Measurements from ENCODE around the gene GSE1.

DNA sequence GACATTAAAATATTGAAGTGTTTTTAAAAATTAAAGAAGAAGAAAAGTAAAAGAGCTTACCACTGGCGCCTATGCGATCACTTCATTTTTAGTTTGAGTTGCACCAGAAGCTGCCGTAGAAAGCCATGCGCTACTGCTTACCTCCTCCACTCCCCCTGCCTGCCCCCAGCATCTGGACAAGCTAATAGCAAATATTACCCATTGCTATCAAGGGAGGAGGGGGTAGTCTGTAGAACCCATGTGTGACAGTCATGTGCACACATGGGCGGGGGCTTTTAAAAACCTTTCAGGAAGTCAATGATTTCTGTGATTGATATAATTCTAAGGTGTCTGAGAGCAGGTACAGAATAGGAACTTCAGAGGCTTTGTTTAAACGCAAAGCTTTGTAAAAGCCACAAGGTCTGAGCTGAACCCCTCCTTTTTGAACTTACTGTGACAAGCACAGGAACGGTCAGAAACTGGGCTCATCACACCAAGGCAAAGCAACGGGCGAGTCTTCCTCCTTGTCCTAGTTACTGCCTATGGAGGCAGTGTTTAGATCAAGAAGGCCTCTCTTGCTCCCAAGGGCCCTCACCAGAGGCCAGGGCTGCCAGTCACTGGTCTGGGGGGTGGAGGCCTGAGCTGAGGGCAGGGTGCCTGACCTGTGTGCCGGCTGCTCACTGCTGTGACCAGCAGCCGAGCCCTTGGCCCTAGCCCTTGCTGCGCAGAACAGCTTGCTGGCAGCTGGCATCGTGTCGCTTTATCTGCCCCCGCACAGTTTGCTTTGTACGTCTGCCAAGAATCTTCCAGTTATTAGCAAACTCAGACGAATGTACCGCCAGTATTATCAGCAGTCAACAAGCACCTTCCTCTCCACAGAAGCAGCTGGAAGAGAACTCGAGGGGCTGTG is 60.7 kb downstream of the GSE1 start:
- no peak for TF ChIP-seq EZH2phosphoT487 (IDR thresholded peaks at IDR 0.05; ENCODE audit: low read depth, severe bottlenecking, unreplicated experiment)
- TF ChIP-seq, protein P1, sequence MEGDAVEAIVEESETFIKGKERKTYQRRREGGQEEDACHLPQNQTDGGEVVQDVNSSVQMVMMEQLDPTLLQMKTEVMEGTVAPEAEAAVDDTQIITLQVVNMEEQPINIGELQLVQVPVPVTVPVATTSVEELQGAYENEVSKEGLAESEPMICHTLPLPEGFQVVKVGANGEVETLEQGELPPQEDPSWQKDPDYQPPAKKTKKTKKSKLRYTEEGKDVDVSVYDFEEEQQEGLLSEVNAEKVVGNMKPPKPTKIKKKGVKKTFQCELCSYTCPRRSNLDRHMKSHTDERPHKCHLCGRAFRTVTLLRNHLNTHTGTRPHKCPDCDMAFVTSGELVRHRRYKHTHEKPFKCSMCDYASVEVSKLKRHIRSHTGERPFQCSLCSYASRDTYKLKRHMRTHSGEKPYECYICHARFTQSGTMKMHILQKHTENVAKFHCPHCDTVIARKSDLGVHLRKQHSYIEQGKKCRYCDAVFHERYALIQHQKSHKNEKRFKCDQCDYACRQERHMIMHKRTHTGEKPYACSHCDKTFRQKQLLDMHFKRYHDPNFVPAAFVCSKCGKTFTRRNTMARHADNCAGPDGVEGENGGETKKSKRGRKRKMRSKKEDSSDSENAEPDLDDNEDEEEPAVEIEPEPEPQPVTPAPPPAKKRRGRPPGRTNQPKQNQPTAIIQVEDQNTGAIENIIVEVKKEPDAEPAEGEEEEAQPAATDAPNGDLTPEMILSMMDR (IDR thresholded peaks at IDR 0.05; ENCODE audit: poor library complexity) = no peak
